Left renal pelvis (tissue), 4 donors: ENCODE results near the gene TASP1. TPM values are rescaled to one million over a fixed set of nuclear protein-coding genes. Genes with fewer than 3 reads are reported as not detected.
A peak's percentile ranks its signal among the peaks of the same experiment; 100 is the strongest.
"Not testable (repeated sequence)": the region's sequence is repeated elsewhere in the genome, so short reads cannot be mapped to it uniquely, and the experiment has no call there.

Experiments
- DNase-seq, 4 donors: peaks; one replicate each; pipeline ENCODE4 v3.0.0-alpha.2; 2013; ENCODE audit warnings: low read depth in 4 of 4, low spot score in 3 of 4
- polyA plus RNA-seq, 4 donors: library from polyadenylated mRNA; unstranded; fragments of 120-200 nt; gene quantifications; one replicate each; pipeline ENCODE4 v1.2.1, GENCODE V29; 2013; ENCODE audit not compliant: insufficient read length in 4 of 4

Gene TASP1
- 10 to 100 TPM in 3 of 4 donors, 1 to 10 TPM in 1; 8.4 to 14.7 (median 14.4) TPM for polyA plus RNA-seq

GRCh38 chr20:13638496-13639149 is at the start of gene TASP1:
Gene TASP1, minus strand, starts transcription at chr20:13638932. Its CDS starts 8,854 bp downstream, at chr20:13630078.
- DNase-seq, result peak; percentile 92 to 93 (median 92)

GRCh38 chr20:13687815-13688214 is 49.1 kb upstream of the TASP1 start:
- DNase-seq, result no peak

GRCh38 chr20:13685623-13686022 is 46.9 kb upstream of the TASP1 start:
- no peak for DNase-seq

- DNase-seq, result no peak
Measured at GRCh38 chr20:13684566-13685222, 46.0 kb upstream of the TASP1 start.

- no peak for DNase-seq
Measured at GRCh38 chr20:13683833-13684232, 45.1 kb upstream of the TASP1 start.

- no peak for DNase-seq
Measured at GRCh38 chr20:13681248-13682125, 42.8 kb upstream of the TASP1 start.

GRCh38 chr20:13678944-13679343 is 40.2 kb upstream of the TASP1 start:
- DNase-seq, result no peak

GRCh38 chr20:13677241-13677640 is 38.5 kb upstream of the TASP1 start:
- DNase-seq, result peak in 2 of 4 donors; percentile 16 to 43

- no peak for DNase-seq
Measured at GRCh38 chr20:13676682-13677081, 38.0 kb upstream of the TASP1 start.

- DNase-seq, result no peak
Measured at GRCh38 chr20:13672690-13673089, 34.0 kb upstream of the TASP1 start.

- no peak for DNase-seq
Measured at GRCh38 chr20:13671916-13672378, 33.2 kb upstream of the TASP1 start.

GRCh38 chr20:13671512-13671911 is 32.8 kb upstream of the TASP1 start:
- no peak for DNase-seq

- DNase-seq, result no peak
Measured at GRCh38 chr20:13670160-13670559, 31.4 kb upstream of the TASP1 start.

GRCh38 chr20:13665709-13666395 is 27.1 kb upstream of the TASP1 start:
- no peak for DNase-seq

GRCh38 chr20:13661070-13661685 is 22.4 kb upstream of the TASP1 start:
- DNase-seq, result no peak

- no peak for DNase-seq
Measured at GRCh38 chr20:13659288-13659687, 20.6 kb upstream of the TASP1 start.

- DNase-seq, result not testable (repeated sequence)
Measured at GRCh38 chr20:13658060-13658459, 19.3 kb upstream of the TASP1 start.

GRCh38 chr20:13656721-13657368 is 18.1 kb upstream of the TASP1 start:
- DNase-seq, result no peak

GRCh38 chr20:13654463-13655023 is 15.8 kb upstream of the TASP1 start:
- DNase-seq, result no peak
